ENCODE data around the gene BRCA1.
A peak's percentile ranks its signal among the peaks of the same experiment; 100 is the strongest.
"Not testable (repeated sequence)": the region's sequence is repeated elsewhere in the genome, so short reads cannot be mapped to it uniquely, and the experiment has no call there.

BRCA1 gene

GRCh38 chr17:43053008-43053407 lies 72.2 kb downstream of the BRCA1 start:
- not testable (repeated sequence) for H3K18ac ChIP-seq (ENCODE audit: low read length); H4K8ac ChIP-seq (ENCODE audit: low read depth, low read length); H2BK12ac ChIP-seq (ENCODE audit: low read length); H4K12ac ChIP-seq (ENCODE audit: low read depth, low read length); DNase-seq; H3K4me2 ChIP-seq (ENCODE audit: low read length); H3K27me3 ChIP-seq (ENCODE audit: insufficient read depth, low read length); H4K91ac ChIP-seq (ENCODE audit: low read depth, low read length); H3K27ac ChIP-seq (ENCODE audit: low read depth, low read length); H2AFZ ChIP-seq (ENCODE audit: insufficient read depth, low read length, poor library complexity); H3K23ac ChIP-seq (ENCODE audit: low read length); H2BK120ac ChIP-seq (ENCODE audit: insufficient read depth, low read length, poor library complexity); H3K14ac ChIP-seq (ENCODE audit: low read length); H3K4ac ChIP-seq (ENCODE audit: low read depth, low read length); H2BK5ac ChIP-seq (ENCODE audit: low read depth, low read length, poor library complexity); H3K9ac ChIP-seq (ENCODE audit: low read length); H3K79me2 ChIP-seq (ENCODE audit: control insufficient read depth, insufficient read depth, low read length, poor library complexity); H3K9me3 ChIP-seq (ENCODE audit: insufficient read depth, low read depth, low read length); H3K4me3 ChIP-seq (ENCODE audit: low read depth, low read length); H3K4me1 ChIP-seq (ENCODE audit: control insufficient read depth in 1 of 2, insufficient read depth in 2 of 2, low read length in 2 of 2); H3K79me1 ChIP-seq (ENCODE audit: low read length); H2AK5ac ChIP-seq (ENCODE audit: low read length)
- H3K36me3 ChIP-seq (ENCODE audit: control insufficient read depth in 1 of 2, insufficient read depth in 2 of 2, low read length in 2 of 2), result peaks cover 18 to 21% of the 10 kb centered on the region in 2 experiments
- no CpG with 5 or more reads among the region's 7 CpGs for WGBS (ENCODE audit: extremely low coverage, insufficient coverage, insufficient read length)

GRCh38 chr17:43051969-43052368 lies 73.2 kb downstream of the BRCA1 start:
- Histone ChIP-seq H4K8ac (ENCODE audit: low read depth, low read length) (no peak overlapping the region), H3K23ac (ENCODE audit: low read length) (no peak overlapping the region), H3K14ac (ENCODE audit: low read length) (no peak overlapping the region), H3K4ac (ENCODE audit: low read depth, low read length) (no peak overlapping the region), H4K91ac (ENCODE audit: low read depth, low read length) (no peak overlapping the region), H3K9ac (ENCODE audit: low read length) (no peak overlapping the region), H3K4me3 (ENCODE audit: low read depth, low read length) (no peak overlapping the region), H2BK12ac (ENCODE audit: low read length) (no peak overlapping the region), H3K27ac (ENCODE audit: low read depth, low read length) (no peak overlapping the region), H3K4me2 (ENCODE audit: low read length) (no peak overlapping the region), H3K79me2 (ENCODE audit: control insufficient read depth, insufficient read depth, low read length, poor library complexity) (no peaks in the 10 kb centered on the region), H3K27me3 (ENCODE audit: insufficient read depth, low read length) (no peaks in the 10 kb centered on the region), H3K36me3 (ENCODE audit: control insufficient read depth in 1 of 2, insufficient read depth in 2 of 2, low read length in 2 of 2) (peaks cover 19 to 22% of the 10 kb centered on the region in 2 experiments), H2BK5ac (ENCODE audit: low read depth, low read length, poor library complexity) (no peak overlapping the region), H3K18ac (ENCODE audit: low read length) (no peak overlapping the region), H2AFZ (ENCODE audit: insufficient read depth, low read length, poor library complexity) (no peak overlapping the region), H2AK5ac (ENCODE audit: low read length) (no peak overlapping the region), H3K79me1 (ENCODE audit: low read length) (no peaks in the 10 kb centered on the region), H3K4me1 (ENCODE audit: control insufficient read depth in 1 of 2, insufficient read depth in 2 of 2, low read length in 2 of 2) (no peaks in the 10 kb centered on the region), H4K12ac (ENCODE audit: low read depth, low read length) (no peak overlapping the region), H2BK120ac (ENCODE audit: insufficient read depth, low read length, poor library complexity) (no peak overlapping the region), H3K9me3 (ENCODE audit: insufficient read depth, low read depth, low read length) (no peaks in the 10 kb centered on the region)
- WGBS (ENCODE audit: extremely low coverage, insufficient coverage, insufficient read length), result no CpG with 5 or more reads among the region's 1 CpG
- no peak for DNase-seq

- Histone ChIP-seq H3K23ac (ENCODE audit: low read length) (no peak overlapping the region), H2BK12ac (ENCODE audit: low read length) (no peak overlapping the region), H2BK120ac (ENCODE audit: insufficient read depth, low read length, poor library complexity) (no peak overlapping the region), H2AK5ac (ENCODE audit: low read length) (no peak overlapping the region), H3K4me3 (ENCODE audit: low read depth, low read length) (no peak overlapping the region), H3K36me3 (ENCODE audit: control insufficient read depth in 1 of 2, insufficient read depth in 2 of 2, low read length in 2 of 2) (peaks cover 3 to 7% of the 10 kb centered on the region in 2 experiments), H3K14ac (ENCODE audit: low read length) (no peak overlapping the region), H3K79me2 (ENCODE audit: control insufficient read depth, insufficient read depth, low read length, poor library complexity) (no peaks in the 10 kb centered on the region), H3K79me1 (ENCODE audit: low read length) (no peaks in the 10 kb centered on the region), H3K27ac (ENCODE audit: low read depth, low read length) (no peak overlapping the region), H3K27me3 (ENCODE audit: insufficient read depth, low read length) (no peaks in the 10 kb centered on the region), H3K9ac (ENCODE audit: low read length) (no peak overlapping the region), H3K4me1 (ENCODE audit: control insufficient read depth in 1 of 2, insufficient read depth in 2 of 2, low read length in 2 of 2) (no peaks in the 10 kb centered on the region), H2BK5ac (ENCODE audit: low read depth, low read length, poor library complexity) (no peak overlapping the region), H4K91ac (ENCODE audit: low read depth, low read length) (no peak overlapping the region), H3K4ac (ENCODE audit: low read depth, low read length) (no peak overlapping the region), H4K12ac (ENCODE audit: low read depth, low read length) (no peak overlapping the region), H3K9me3 (ENCODE audit: insufficient read depth, low read depth, low read length) (no peaks in the 10 kb centered on the region), H3K18ac (ENCODE audit: low read length) (no peak overlapping the region), H3K4me2 (ENCODE audit: low read length) (no peak overlapping the region), H2AFZ (ENCODE audit: insufficient read depth, low read length, poor library complexity) (no peak overlapping the region), H4K8ac (ENCODE audit: low read depth, low read length) (no peak overlapping the region)
- DNase-seq, result no peak
- no CpG with 5 or more reads among the region's 4 CpGs for WGBS (ENCODE audit: extremely low coverage, insufficient coverage, insufficient read length)
Measured at GRCh38 chr17:43044024-43044423, 81.1 kb downstream of the BRCA1 start.

DNA sequence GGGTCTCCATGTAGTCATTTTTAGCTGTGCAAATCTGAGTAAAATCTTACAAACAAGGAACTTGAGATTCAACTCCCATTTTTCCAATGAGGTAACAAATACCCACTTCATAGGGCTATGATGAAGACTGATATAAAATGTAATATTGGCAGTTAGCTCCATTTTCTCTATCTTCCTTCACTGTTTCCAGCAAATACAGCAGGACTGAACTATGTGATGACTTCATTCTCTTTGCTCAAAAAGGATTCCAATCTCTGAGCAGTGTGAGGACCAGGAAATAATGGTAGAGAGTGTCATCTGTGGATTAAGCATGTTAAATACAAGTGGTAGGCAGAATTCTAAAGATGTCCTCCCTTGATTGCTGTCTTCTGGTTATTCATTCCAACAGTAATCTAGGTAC lies 81.9 kb downstream of the BRCA1 start:
- H3K79me2 ChIP-seq (ENCODE audit: control insufficient read depth, insufficient read depth, low read length, poor library complexity), result no peaks in the 10 kb centered on the region
- H2AK5ac ChIP-seq (ENCODE audit: low read length), result no peak overlapping the region
- H3K18ac ChIP-seq (ENCODE audit: low read length), result no peak overlapping the region
- no peak overlapping the region for H3K9ac ChIP-seq (ENCODE audit: low read length)
- peak in 1 of 2 donors; percentile 64 for DNase-seq
- H3K36me3 ChIP-seq (ENCODE audit: control insufficient read depth in 1 of 2, insufficient read depth in 2 of 2, low read length in 2 of 2), result peaks cover 3 to 4% of the 10 kb centered on the region in 2 experiments
- no peaks in the 10 kb centered on the region for H3K4me1 ChIP-seq (ENCODE audit: control insufficient read depth in 1 of 2, insufficient read depth in 2 of 2, low read length in 2 of 2)
- no peaks in the 10 kb centered on the region for H3K27me3 ChIP-seq (ENCODE audit: insufficient read depth, low read length)
- no peak overlapping the region for H4K8ac ChIP-seq (ENCODE audit: low read depth, low read length)
- H3K14ac ChIP-seq (ENCODE audit: low read length), result no peak overlapping the region
- H3K23ac ChIP-seq (ENCODE audit: low read length), result no peak overlapping the region
- no peak overlapping the region for H2BK120ac ChIP-seq (ENCODE audit: insufficient read depth, low read length, poor library complexity)
- no peak overlapping the region for H3K4ac ChIP-seq (ENCODE audit: low read depth, low read length)
- no peak overlapping the region for H2BK5ac ChIP-seq (ENCODE audit: low read depth, low read length, poor library complexity)
- no peak overlapping the region for H3K4me3 ChIP-seq (ENCODE audit: low read depth, low read length)
- H4K12ac ChIP-seq (ENCODE audit: low read depth, low read length), result no peak overlapping the region
- no peak overlapping the region for H3K4me2 ChIP-seq (ENCODE audit: low read length)
- H4K91ac ChIP-seq (ENCODE audit: low read depth, low read length), result no peak overlapping the region
- no peak overlapping the region for H3K27ac ChIP-seq (ENCODE audit: low read depth, low read length)
- no peak overlapping the region for H2AFZ ChIP-seq (ENCODE audit: insufficient read depth, low read length, poor library complexity)
- no peaks in the 10 kb centered on the region for H3K9me3 ChIP-seq (ENCODE audit: insufficient read depth, low read depth, low read length)
- H3K79me1 ChIP-seq (ENCODE audit: low read length), result no peaks in the 10 kb centered on the region
- no peak overlapping the region for H2BK12ac ChIP-seq (ENCODE audit: low read length)

Measured in trophoblast cell (in vitro differentiated cells and primary cell).